Activated B cell treated with CpG ODN at 0.5 μM for 24 hours (primary cell): ENCODE results near the gene ERO1B. TPM values are rescaled to one million over a fixed set of nuclear protein-coding genes. Genes with fewer than 3 reads are reported as not detected.

Source experiments
- ATAC-seq: fragments of 200-7000 bp; cut with Tn5 transposase; one replicate; pipeline ENCODE4 v1.10.0; 2021; ENCODE audit warnings: low read depth, mild to moderate bottlenecking, moderate library complexity
- CTCF ChIA-PET: fragments of 350-600 bp; sonication (Branson Sonifier 250); formaldehyde crosslinking; loops from one replicate; lab custom pipeline; 2021; ENCODE audit warnings: antibody characterized with exemption; lab: Charles Lee
- POLR2A ChIA-PET: fragments of 350-600 bp; sonication (Branson Sonifier 250); formaldehyde crosslinking; loops from one replicate; lab custom pipeline; 2021; ENCODE audit warnings: antibody characterized with exemption; lab: Charles Lee
- DNase-seq: peaks from one replicate; pipeline ENCODE4 v3.0.0; 2022
- H3K27ac Mint-ChIP-seq: one replicate; pipeline ENCODE4 v1.8.0; 2020; ENCODE audit warnings: mixed read lengths
- H3K27me3 Mint-ChIP-seq: one replicate; pipeline ENCODE4 v1.8.0; 2021; ENCODE audit warnings: mixed read lengths
- H3K36me3 Mint-ChIP-seq: one replicate; pipeline ENCODE4 v1.8.0; 2021; ENCODE audit warnings: low read depth, mixed read lengths
- H3K4me1 Mint-ChIP-seq: one replicate; pipeline ENCODE4 v1.8.0; 2021; ENCODE audit warnings: mixed read lengths
- H3K4me3 Mint-ChIP-seq: one replicate; pipeline ENCODE4 v1.8.0; 2020; ENCODE audit warnings: mild to moderate bottlenecking, mixed read lengths
- H3K9me3 Mint-ChIP-seq: one replicate; pipeline ENCODE4 v1.8.0; 2020; ENCODE audit warnings: mixed read lengths
- CTCF ChIP-seq: fragments of 200-600 bp; IDR thresholded peaks from one replicate; pipeline ENCODE4 v1.8.0; 2022; ENCODE audit warnings: antibody characterized with exemption, mild to moderate bottlenecking
- intact Hi-C: fragments of 100-400 bp; cut with micrococcal nuclease; formaldehyde crosslinking; loops from one replicate; pipeline ENCODE4 v1.15.1; 2024
- total RNA-seq: library from RNA; stranded (reverse); gene quantifications from 2 replicates; pipeline ENCODE4 v1.2.3, GENCODE V29; 2022

Gene ERO1B
- total RNA-seq, 1 donor from 2014 or later = 17.5 TPM

DNA sequence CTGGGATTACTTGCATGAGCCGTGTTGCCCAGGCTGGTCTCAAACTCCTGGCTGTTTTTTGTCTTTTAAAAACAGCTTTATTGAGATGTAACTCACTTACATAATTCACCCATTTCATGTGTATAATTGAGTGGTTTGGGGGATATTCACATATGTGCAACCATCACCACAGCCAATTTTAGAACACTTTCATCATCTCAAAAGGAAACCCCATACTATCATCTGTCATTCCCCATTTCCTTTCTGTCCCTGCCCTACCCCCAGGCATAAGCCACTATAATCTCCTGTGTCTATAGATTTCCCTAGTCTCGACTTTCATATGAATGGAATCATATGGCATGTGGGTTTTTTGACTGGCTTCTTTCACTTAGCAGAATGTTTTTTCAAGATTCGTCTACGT, 96.1 kb downstream of the ERO1B start:
- Mint-ChIP-seq H3K36me3 (peaks cover 33% of the 10 kb centered on the region), H3K4me3 (no peak overlapping the region), H3K27ac (no peak overlapping the region), H3K27me3 (no peaks in the 10 kb centered on the region), H3K4me1 (peaks cover 7% of the 10 kb centered on the region), H3K9me3 (peaks cover 11% of the 10 kb centered on the region)
- no peak for TF ChIP-seq CTCF
- CTCF ChIA-PET = no interaction called here
- no peak for ATAC-seq
- no peak for DNase-seq
- POLR2A ChIA-PET = no interaction called here
- intact Hi-C loops = no loop called here

DNA sequence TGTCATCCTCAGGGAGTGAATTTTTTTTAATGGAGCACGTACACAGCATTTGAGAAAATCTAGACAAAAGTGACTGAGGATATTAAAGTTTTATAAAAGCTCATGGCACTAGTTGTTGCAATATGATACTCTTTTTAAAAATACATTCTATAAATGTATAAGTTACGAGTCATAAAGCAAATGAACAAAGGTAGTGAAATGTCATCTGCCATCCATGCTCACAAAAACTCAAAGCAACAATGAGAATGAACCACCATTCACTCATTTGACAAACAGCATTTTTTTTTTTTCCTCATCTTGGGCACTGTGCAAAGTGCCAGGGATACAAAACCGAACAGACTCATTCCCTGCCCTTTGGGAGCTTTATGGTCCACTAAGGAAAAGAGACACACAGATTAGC, 100.7 kb downstream of the ERO1B start:
- no peak overlapping the region for H3K27ac Mint-ChIP-seq
- no peak overlapping the region for H3K4me3 Mint-ChIP-seq
- H3K27me3 Mint-ChIP-seq = no peaks in the 10 kb centered on the region
- POLR2A ChIA-PET = interaction anchor here (0.7 kb wide), 1 partner anchor 1326 kb away, joined by 6 read pairs; no protein-coding TSS in a partner anchor
- no peaks in the 10 kb centered on the region for H3K9me3 Mint-ChIP-seq
- H3K36me3 Mint-ChIP-seq = peaks cover 10% of the 10 kb centered on the region
- H3K4me1 Mint-ChIP-seq = peaks cover 2% of the 10 kb centered on the region
- CTCF ChIA-PET = no interaction called here
- DNase-seq (no peak), ATAC-seq (no peak)
- intact Hi-C loops = no loop called here
- TF ChIP-seq CTCF = no peak

- Mint-ChIP-seq H3K4me3 (no peak overlapping the region), H3K27ac (no peak overlapping the region), H3K4me1 (peaks cover 8% of the 10 kb centered on the region), H3K9me3 (no peaks in the 10 kb centered on the region), H3K36me3 (peaks cover 10% of the 10 kb centered on the region), H3K27me3 (no peaks in the 10 kb centered on the region)
- CTCF ChIA-PET = no interaction called here
- TF ChIP-seq CTCF = no peak
- DNase-seq (no peak), ATAC-seq (no peak)
- POLR2A ChIA-PET = no interaction called here
- intact Hi-C loops = no loop called here
These were observed 102.1 kb downstream of the ERO1B start for GRCh38 chr1:236179634-236180033.

GRCh38 chr1:236176337-236177336, 105.1 kb downstream of the ERO1B start:
- no peak for ATAC-seq
- Mint-ChIP-seq H3K4me1 (peaks cover 11% of the 10 kb centered on the region), H3K27ac (no peak overlapping the region), H3K36me3 (peaks cover 8% of the 10 kb centered on the region), H3K9me3 (no peaks in the 10 kb centered on the region), H3K4me3 (no peak overlapping the region), H3K27me3 (no peaks in the 10 kb centered on the region)
- no peak for TF ChIP-seq CTCF
- CTCF ChIA-PET = no interaction called here
- DNase-seq = no peak
- POLR2A ChIA-PET = no interaction called here
- intact Hi-C loops = no loop called here

GRCh38 chr1:236175642-236176336, 106.0 kb downstream of the ERO1B start:
- ATAC-seq = no peak
- Mint-ChIP-seq H3K4me1 (peaks cover 11% of the 10 kb centered on the region), H3K27me3 (no peaks in the 10 kb centered on the region), H3K9me3 (no peaks in the 10 kb centered on the region), H3K4me3 (no peak overlapping the region), H3K36me3 (peaks cover 6% of the 10 kb centered on the region), H3K27ac (no peak overlapping the region)
- intact Hi-C loops = no loop called here
- TF ChIP-seq CTCF = no peak
- DNase-seq = no peak
- ChIA-PET CTCF (no interaction called here), POLR2A (no interaction called here)
